Stimulated activated naive B cell treated with anti-CD40 and anti-IgM and Interleukin-4, amounts not matched to agents 10 μg/mL and 1 μg/mL and 100 μg/mL, for 72 hours (primary cell): Measurements from ENCODE around the gene CYP2W1.
A peak's percentile ranks its signal among the peaks of the same experiment; 100 is the strongest.

Experiments
- ATAC-seq, 2 donors: fragments of 150-1000 bp; cut with Tn5 transposase; replicated peaks; 2 replicates each; pipeline ENCODE4 v1.10.0; 2021; ENCODE audit warnings: moderate library complexity in 1 of 2
- DNase-seq: peaks from one replicate; pipeline ENCODE4 v3.0.0; 2021
- H3K27ac Mint-ChIP-seq: one replicate; pipeline ENCODE4 v1.8.0; 2022; ENCODE audit warnings: mild to moderate bottlenecking, mixed read lengths
- H3K27me3 Mint-ChIP-seq, 2 donors: one replicate each; pipeline ENCODE4 v1.8.0; 2022; ENCODE audit warnings: mixed read lengths in 2 of 2
- H3K36me3 Mint-ChIP-seq, 2 donors: one replicate each; pipeline ENCODE4 v1.8.0; 2022; ENCODE audit warnings: mixed read lengths in 2 of 2, mild to moderate bottlenecking in 1 of 2
- H3K4me1 Mint-ChIP-seq, 2 donors: one replicate each; pipeline ENCODE4 v1.8.0; 2022; ENCODE audit warnings: mixed read lengths in 2 of 2, mild to moderate bottlenecking in 1 of 2
- H3K4me3 Mint-ChIP-seq, 2 donors: one replicate each; pipeline ENCODE4 v1.8.0; 2022; ENCODE audit warnings: mild to moderate bottlenecking in 2 of 2, mixed read lengths in 2 of 2, moderate library complexity in 1 of 2
- H3K9me3 Mint-ChIP-seq, 2 donors: one replicate each; pipeline ENCODE4 v1.8.0; 2022; ENCODE audit warnings: mixed read lengths in 2 of 2, mild to moderate bottlenecking in 1 of 2

CYP2W1 gene

DNA sequence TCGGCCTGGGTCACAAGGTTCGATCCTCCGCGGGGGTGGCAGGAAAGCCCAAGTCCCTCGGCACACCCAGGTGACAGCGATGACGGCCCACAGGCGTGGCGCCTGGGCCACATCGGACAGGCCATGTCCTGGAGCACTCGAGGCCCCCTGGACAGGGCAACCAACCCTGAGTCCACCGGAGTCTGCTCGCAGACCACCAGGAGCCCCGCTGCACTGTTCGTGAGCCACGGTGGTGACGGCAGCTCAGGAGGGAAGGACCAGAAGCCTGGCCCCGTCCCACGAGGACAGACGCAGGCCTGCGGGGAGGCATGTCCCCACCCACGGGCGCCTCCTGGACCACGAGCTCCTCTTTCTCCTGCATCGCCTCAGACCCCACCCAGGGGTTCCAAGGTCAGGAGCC, 39.0 kb downstream of the CYP2W1 start:
- no peaks in the 10 kb centered on the region for H3K27me3 Mint-ChIP-seq
- peak overlapping the region in 1 of 2 donors; percentile 17 for H3K4me3 Mint-ChIP-seq
- peaks cover 68 to 73% of the 10 kb centered on the region in 2 donors for H3K36me3 Mint-ChIP-seq
- H3K27ac Mint-ChIP-seq: peak overlapping the region; percentile 97
- H3K9me3 Mint-ChIP-seq: no peaks in the 10 kb centered on the region
- ATAC-seq (no peak), DNase-seq (no peak)
- peaks cover 61 to 79% of the 10 kb centered on the region in 2 donors for H3K4me1 Mint-ChIP-seq

DNA sequence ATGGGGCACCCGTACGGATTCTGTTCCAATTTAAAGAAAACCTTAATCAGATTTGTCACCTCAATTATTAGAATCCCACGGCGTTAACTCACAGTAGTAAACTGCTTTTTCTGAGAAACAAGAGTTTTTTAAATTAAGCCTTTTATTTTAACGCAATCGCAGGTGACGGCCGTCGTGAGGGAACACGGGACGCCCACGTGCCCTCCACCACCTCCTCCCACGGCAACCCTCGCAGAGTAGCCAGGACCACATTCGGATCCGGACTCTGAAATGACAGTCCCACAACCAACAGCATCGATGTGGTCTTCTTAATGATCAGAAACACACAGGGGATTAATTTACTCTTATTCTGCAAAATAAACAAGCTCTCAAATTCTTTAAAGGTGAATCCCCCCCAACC, 39.4 kb downstream of the CYP2W1 start:
- Mint-ChIP-seq H3K36me3 (peaks cover 70 to 74% of the 10 kb centered on the region in 2 donors), H3K27me3 (no peaks in the 10 kb centered on the region), H3K4me3 (peak overlapping the region in 1 of 2 donors; percentile 76), H3K4me1 (peaks cover 63 to 83% of the 10 kb centered on the region in 2 donors), H3K27ac (peak overlapping the region; percentile 97), H3K9me3 (no peaks in the 10 kb centered on the region)
- ATAC-seq: no peak
- DNase-seq: no peak

DNA sequence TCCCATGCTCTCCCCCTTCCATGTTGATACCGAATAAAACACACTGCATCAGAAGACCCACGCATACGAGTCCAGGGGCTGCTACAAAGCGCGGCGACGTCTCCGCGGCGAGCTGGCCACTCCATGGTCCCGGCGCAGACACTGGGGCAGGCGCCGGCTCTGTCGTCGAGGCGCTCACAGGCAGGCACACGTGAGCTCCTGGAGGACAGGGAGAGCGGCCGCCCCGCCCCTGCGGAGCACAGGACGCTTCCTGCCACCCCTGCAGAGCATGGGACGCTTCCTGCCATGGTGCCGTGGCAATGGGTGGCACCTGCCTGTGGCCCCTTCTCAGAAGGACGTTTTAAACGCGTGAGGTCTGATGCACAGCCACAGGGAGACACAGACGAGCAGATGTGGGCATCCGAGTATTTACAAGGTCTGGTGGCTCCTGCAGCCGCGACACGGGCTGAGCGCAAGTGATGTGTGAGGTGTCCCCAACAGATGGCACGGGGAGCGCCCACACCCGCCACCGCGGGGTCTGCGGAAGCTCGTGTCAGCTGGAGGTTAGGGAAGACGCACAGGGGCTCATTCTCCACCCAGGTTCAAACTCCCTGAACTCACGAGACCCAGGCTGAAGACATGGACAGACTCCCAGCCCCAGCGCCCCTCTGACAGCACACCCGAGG, 40.0 kb downstream of the CYP2W1 start:
- peak; percentile 63 to 64 for ATAC-seq
- Mint-ChIP-seq H3K36me3 (peaks cover 71 to 76% of the 10 kb centered on the region in 2 donors), H3K4me3 (peak overlapping the region; percentile 76 to 81)

DNA sequence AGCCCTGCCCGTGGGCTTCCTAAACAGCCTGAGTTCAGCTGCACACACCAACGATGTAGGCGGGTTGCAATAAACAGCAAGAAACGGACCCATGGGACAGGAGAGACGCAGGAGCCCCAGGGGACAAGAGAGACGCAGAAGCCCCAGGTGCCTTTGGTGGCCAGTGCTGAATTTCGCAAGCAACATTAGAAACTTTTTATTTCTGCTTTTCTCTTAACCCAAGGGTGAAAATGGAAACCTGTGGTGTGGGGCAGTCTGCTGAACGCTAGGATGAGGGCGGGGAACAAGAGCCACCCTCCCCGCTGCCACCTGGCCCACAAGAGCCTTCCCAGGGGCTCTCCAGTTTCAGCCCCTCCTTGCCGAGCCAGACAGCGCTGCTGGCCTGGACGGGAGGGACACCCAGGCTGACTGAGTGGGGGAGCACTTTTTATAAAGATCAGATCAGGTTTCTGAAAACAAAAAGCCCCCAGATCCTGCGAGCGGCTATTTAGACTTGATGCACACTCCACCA, 41.4 kb downstream of the CYP2W1 start:
- Mint-ChIP-seq H3K27me3 (no peaks in the 10 kb centered on the region), H3K4me1 (peaks cover 59 to 81% of the 10 kb centered on the region in 2 donors), H3K27ac (peak overlapping the region; percentile 97), H3K9me3 (no peaks in the 10 kb centered on the region), H3K4me3 (peak overlapping the region; percentile 75 to 81), H3K36me3 (peaks cover 61 to 64% of the 10 kb centered on the region in 2 donors)
- DNase-seq (peak; percentile 93), ATAC-seq (peak; percentile 67 to 68)

More for the DNA sequence above, 40.0 kb downstream of the CYP2W1 start:
- peaks cover 64 to 83% of the 10 kb centered on the region in 2 donors for H3K4me1 Mint-ChIP-seq
- DNase-seq: peak; percentile 84
- peak overlapping the region; percentile 97 for H3K27ac Mint-ChIP-seq
- no peaks in the 10 kb centered on the region for H3K27me3 Mint-ChIP-seq
- H3K9me3 Mint-ChIP-seq: no peaks in the 10 kb centered on the region

DNA sequence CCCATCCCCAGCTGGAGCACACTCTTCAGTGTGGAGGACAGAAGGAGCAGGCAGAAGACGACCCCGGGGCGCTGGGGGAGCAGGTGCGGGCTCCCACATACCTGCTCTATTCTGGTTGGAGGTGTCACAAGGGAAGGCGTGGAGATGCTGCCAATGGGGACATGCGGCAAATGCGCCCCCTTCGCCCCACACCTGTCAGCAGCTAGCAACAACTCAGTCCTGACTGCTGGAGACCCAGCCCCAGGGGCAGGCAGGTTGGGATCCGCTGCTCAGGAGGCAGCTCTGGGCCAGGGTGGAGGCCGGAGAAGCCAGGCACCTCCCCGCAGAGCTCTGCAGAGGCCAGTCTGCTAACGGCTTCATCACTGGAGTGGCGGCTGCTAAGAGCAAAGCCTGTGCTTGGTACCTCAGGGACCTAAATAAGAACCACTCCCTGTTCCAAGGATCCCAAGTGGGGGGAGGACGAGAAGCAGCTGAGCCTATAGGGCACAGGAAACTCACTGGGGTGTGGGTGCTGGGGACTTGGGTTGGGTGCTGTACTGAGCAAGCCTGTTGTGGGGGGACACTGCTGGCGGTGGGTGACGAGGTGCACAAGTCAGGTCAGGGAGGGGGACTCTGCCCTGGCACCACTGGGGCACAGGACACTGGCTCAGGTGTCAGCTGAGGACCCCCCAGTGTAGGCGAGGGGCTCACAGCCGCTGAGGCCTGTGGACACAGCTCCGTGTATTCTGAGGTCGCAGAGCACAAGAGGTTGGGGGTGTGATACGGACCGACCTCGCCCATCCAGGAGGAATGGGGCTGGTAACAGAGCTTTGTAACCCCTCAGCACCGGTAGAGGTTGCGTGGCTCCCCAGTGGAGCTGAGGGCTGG, 42.1 kb downstream of the CYP2W1 start:
- Mint-ChIP-seq H3K9me3 (no peaks in the 10 kb centered on the region), H3K36me3 (peaks cover 58 to 63% of the 10 kb centered on the region in 2 donors), H3K27ac (peak overlapping the region; percentile 97), H3K4me1 (peaks cover 63 to 83% of the 10 kb centered on the region in 2 donors), H3K4me3 (peak overlapping the region; percentile 75 to 81), H3K27me3 (no peaks in the 10 kb centered on the region)
- DNase-seq: no peak
- no peak for ATAC-seq

DNA sequence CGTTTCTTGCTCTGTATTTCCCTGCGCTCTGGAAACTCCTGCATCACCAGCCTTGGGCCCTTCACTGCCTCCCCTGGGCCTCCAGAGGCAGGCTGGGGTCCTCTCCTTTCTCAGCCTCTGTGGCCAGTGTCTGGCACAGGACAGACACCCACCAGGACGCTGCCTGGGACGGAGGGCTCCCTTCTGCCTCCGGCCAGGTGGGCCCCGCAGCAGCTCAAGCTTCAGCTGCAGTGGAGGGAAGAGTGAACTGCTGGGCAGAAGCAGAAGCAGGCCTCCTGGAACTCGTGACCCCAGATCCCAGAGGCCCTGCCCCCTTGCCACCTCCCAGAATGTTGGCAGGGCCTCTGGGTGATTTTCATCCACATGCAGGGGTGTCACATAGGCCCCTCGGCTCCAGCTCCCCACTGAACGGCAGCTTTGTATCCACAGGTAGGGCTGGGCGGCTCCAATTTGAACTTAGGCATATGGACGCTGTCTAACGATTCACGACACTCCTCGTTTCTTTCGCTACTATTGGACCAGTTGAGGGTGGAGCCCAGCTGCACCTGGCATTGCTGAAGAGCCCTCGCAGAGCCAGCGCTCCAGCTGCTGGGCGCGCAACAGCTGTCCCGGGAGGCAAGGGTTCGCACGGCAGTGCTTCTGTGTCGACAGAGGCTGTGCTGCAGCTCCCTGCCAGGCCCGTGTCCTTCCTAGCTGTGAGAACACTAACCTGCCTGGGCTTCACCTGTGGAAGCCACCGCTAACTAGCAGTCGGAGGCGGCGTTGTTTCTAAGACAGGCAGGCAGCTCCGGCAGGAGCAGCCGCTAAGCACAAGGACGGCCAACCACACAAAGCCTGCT, 43.0 kb downstream of the CYP2W1 start:
- Mint-ChIP-seq H3K27me3 (no peaks in the 10 kb centered on the region), H3K4me3 (peak overlapping the region; percentile 91 to 92), H3K27ac (peak overlapping the region; percentile 83), H3K9me3 (no peaks in the 10 kb centered on the region), H3K36me3 (peaks cover 52 to 58% of the 10 kb centered on the region in 2 donors), H3K4me1 (peaks cover 68 to 86% of the 10 kb centered on the region in 2 donors)
- ATAC-seq: no peak
- DNase-seq: no peak

DNA sequence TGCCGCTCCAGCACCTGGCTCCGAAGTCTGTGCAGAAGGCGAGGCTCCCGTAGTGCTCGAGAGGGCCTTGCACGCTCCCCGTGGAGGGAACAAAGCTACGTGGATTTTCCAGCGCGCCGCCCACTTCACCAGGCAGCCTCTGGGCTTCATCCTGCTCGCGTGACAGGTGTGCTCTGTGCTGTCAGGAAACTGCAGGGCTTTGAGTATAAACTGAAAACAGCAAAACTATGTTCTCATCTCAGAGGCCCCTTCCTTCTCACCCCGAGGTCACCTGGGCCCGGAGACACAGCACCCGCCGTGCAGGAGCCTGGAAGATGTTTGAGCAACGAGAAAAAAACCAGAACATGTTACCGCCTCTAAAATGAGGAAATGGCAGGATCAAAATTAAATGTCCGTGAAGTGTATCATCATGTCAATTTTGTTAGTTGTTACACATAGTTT, 43.8 kb downstream of the CYP2W1 start:
- H3K27ac Mint-ChIP-seq: peak overlapping the region; percentile 83
- no peak for ATAC-seq
- peaks cover 66 to 84% of the 10 kb centered on the region in 2 donors for H3K4me1 Mint-ChIP-seq
- peaks cover 47 to 52% of the 10 kb centered on the region in 2 donors for H3K36me3 Mint-ChIP-seq
- no peaks in the 10 kb centered on the region for H3K27me3 Mint-ChIP-seq
- peak overlapping the region; percentile 91 to 92 for H3K4me3 Mint-ChIP-seq
- no peak for DNase-seq
- no peaks in the 10 kb centered on the region for H3K9me3 Mint-ChIP-seq

DNA sequence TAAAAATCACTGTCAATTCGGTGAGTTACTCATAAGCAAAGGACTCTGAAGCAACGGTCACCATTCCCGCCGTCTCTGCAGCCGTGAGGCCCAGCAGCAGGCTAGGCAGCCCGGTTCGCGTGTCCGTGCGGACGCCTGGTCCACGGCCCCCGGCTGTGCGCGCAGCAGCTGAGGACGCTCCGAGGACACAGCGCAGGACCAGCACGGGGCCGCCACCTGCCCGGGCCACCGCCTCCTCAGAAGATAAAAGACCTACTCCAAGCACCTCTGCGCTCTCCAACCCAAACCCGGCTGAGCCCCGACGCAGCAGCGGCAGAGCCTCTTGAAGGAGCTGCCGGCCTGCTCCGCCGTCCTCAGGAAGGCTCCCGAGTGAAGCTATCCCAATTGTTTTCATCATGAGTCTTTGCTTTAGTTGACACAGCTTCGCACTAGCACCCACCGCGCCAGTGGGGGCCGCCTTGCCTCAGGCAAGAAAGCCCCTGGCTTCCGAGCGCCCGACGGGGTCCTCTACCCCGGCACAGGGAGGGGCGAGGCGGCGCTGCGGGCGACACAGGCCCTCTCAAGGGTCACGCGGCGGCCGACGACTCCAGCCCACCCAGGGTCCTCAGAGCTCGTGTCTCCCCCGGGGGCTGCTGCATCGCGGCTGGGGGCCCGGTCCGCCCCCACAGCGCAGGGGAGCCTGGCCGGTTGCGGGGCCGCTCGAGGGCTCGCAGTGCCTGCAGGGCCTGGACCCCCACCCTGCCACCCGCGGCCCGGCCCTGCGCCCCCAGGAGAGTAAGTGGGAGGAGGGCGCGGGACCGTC, 44.5 kb downstream of the CYP2W1 start:
- H3K4me1 Mint-ChIP-seq: peaks cover 63 to 80% of the 10 kb centered on the region in 2 donors

DNA sequence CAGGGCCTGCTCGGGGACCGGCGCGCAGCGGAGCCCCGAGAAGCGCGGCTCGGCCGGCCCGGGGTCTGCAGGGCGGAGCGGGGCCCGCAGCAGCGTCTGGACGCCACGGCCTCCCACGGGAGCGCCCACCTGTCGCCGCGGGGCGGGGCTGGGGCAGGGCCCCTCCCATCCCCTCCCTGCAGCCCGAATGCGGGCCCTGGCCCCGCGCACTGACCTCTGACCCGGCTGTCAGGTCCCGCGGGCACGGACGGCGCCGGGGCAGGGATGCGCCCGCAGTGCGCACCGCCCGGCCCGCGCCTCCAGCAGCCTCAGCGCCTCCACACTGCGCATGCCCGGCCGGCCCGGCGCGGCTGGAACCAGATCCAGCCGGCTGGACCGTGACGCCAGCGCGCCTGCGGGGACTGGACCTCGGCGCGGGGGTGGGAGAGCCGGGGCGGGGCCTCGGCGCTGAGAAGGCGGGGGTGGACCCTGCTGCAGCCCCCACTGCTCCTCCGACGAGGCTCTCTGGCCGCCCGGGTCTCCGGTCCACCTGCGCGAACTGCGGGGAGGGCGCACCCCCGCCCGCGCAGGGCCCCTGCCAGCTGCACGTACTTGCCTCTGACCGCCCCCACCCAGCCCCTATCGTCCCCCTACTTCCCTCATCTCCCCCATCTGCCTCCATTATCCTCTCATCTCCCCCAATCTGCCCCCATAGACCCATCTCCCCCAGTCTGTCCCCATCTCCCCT, 45.2 kb downstream of the CYP2W1 start:
- H3K4me3 Mint-ChIP-seq: peak overlapping the region; percentile 91 to 92
- peak overlapping the region; percentile 91 for H3K27ac Mint-ChIP-seq
- H3K27me3 Mint-ChIP-seq: no peaks in the 10 kb centered on the region

More for the DNA sequence above, 44.5 kb downstream of the CYP2W1 start:
- no peaks in the 10 kb centered on the region for H3K27me3 Mint-ChIP-seq
- DNase-seq: no peak
- H3K36me3 Mint-ChIP-seq: peaks cover 43 to 48% of the 10 kb centered on the region in 2 donors
- H3K4me3 Mint-ChIP-seq: peak overlapping the region; percentile 91 to 92
- H3K27ac Mint-ChIP-seq: peak overlapping the region; percentile 94
- ATAC-seq: no peak
- no peaks in the 10 kb centered on the region for H3K9me3 Mint-ChIP-seq

DNA sequence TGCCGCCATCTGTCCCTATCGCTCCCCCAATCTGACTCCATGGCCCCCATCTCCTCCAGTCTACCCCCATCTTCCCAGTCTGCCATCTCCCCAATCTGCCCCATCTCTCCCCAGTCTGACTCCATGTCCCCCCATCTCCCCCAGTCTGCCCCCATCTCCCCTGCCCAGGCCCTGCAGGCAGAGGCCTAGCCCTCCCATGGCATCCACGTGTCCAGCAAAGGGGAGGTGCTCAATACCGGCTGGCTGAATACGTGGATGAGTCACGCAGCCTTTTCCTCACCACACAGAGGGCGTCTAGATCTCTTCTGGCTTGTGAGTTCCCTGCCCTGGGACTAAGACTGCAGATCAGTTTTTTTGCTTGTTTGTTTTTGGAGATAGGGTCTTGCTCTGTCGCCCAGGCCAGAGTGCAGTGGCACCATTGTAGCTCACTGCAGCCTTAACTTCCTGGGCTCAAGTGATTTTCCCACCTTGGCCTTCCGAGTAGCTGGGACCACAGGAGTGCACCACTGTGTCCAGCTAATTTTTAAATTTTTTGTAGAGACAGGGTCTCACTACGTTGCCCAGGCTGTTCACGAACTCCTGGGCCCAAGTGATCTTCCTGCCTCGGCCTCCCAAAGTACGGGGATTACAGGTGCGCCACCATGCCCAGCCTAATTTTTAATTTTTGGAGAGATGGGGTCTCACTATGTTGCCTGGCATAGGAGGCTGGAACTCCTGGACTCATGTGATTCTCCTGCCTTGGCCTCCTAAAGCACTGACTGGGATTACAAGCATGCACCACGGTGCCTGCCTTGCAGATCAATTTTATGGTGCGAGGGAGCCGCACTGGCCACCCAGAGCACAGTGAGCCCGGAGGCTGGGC, 46.0 kb downstream of the CYP2W1 start:
- H3K27me3 Mint-ChIP-seq: no peaks in the 10 kb centered on the region
- H3K36me3 Mint-ChIP-seq: peaks cover 31 to 40% of the 10 kb centered on the region in 2 donors
- peaks cover 51 to 64% of the 10 kb centered on the region in 2 donors for H3K4me1 Mint-ChIP-seq
- DNase-seq (peak; percentile 74), ATAC-seq (peak; percentile 52 to 55)
- peak overlapping the region; percentile 80 to 89 for H3K4me3 Mint-ChIP-seq
- no peaks in the 10 kb centered on the region for H3K9me3 Mint-ChIP-seq
- H3K27ac Mint-ChIP-seq: peak overlapping the region; percentile 91

More for the DNA sequence above, 45.2 kb downstream of the CYP2W1 start:
- Mint-ChIP-seq H3K4me1 (peaks cover 59 to 72% of the 10 kb centered on the region in 2 donors), H3K36me3 (peaks cover 35 to 40% of the 10 kb centered on the region in 2 donors), H3K9me3 (no peaks in the 10 kb centered on the region)
- ATAC-seq (peak; percentile 53 to 64), DNase-seq (peak; percentile 87)

DNA sequence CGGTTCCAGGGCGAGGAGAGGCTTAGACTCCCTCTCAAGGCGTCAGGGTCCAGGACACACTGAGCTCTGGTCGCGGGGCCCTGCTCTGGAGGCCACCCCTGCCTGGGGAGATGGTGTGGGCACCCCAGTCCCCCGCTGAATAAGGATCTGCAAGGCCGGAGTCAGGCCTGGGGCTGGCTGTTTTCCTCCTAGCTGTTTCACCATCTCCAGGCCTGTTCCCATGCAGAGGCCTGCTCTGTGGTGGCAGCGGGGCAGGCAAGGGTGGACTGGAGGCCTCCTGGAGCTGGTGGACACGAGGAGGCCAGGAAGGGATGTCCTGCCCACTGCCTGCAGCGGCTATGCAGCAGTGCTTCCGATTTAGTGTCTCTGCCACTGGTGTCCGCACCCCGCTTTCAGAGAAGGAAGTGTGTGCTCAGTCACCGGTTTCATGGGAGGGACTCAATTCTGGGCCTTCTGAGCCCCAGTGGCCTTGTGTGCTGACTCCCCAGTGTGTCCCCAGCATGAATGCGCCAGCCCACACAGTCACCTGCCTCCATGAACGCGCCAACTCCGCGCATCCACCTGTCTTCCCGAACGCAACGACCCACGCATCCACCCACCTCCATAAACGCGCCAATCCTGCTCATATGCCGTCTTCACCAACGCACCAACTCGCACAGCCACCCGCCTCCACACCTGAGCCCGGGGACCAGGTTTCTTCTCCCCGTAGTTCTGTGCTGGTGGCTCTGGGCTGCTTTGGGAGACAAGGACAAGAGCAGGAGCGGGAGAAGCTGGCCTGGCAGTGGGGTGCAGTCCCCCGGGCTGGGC, 46.9 kb downstream of the CYP2W1 start:
- Mint-ChIP-seq H3K27me3 (no peaks in the 10 kb centered on the region), H3K27ac (peak overlapping the region; percentile 84), H3K36me3 (peaks cover 26 to 38% of the 10 kb centered on the region in 2 donors), H3K4me1 (peaks cover 45 to 56% of the 10 kb centered on the region in 2 donors), H3K9me3 (no peaks in the 10 kb centered on the region), H3K4me3 (peak overlapping the region; percentile 76 to 89)
- ATAC-seq: no peak
- no peak for DNase-seq
